ENCODE data around the gene SEMA4C.

The SEMA4C gene

DNA sequence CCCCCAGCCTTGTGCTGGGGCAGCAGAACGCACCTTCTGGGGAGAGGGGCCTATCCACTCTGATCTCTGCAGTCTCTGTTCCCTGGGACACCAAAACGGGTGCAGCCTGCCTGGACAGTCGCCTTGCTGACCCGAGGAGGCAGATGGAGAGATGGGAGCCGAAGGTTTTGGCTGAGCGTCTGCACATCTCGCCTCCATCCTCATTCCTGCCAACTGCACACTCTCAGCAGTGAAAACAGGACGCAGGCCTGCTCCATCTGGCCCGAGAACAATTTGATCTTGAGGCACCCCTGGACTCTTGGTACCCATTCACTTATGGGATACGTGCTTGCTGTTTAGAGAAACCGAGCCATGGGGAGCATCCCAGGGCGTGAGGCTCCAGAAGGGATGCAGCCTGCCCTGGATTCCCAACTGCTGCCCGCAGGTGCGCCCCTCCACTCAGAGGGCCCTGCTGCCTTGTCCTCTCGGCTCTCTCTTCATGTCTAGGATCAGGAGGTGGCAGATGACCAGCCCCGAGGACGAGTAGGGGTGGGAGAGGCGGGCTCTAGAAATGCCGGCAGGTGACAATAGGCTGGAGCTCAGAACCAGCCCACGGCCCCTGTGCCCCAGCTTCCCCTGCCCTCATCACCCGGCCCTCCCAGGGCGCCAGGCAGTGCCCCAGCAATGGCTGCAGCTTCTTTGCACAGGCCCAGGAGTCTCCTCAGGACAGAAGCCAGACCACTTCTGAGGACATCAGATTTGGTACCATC, 9.1 kb upstream of the SEMA4C start:
- DNase-seq: no peak

DNA sequence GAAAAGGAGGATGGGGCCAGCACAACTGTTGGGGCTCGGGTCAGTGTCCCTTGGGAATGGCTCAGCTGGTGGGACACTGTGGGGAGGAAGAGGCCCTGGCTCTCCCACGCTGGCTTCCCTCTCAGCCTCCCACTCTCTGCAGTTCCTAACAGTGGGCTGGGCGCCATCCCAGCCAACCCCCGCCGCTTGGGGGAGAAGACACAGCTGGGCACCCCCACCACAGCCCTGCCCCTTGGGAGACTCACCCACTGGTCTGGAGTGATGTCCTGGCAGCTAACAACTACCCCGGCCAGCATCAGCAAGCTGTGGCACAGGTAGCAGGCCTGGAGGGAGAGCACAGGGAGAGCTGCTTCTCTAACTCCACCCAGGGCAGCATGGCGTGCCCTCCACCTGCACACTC, 8.3 kb upstream of the SEMA4C start:
- DNase-seq: no peak

DNA sequence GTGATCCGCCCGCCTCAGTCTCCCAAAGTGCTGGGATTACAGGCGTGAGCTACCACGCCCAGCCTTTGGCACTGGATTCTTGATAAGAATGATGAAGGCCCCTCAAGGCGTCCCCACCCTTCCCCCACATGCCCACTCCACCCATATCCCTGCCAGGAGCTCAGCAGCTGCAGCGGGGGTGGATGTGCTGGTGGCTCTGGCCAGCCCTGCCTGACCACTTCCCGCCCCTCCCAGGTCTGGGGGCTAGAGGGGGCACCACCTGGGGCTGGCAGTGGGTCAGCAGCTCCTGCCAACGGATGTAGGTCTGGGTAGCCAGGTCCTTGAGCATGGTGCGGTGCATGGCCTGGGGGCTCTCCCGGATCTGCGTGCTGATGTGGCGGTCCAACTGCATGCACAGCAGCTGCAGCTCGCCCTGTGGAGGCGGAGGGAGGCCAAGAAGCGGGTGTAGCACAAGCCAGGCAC, 7.8 kb upstream of the SEMA4C start:
- no peak for DNase-seq

DNA sequence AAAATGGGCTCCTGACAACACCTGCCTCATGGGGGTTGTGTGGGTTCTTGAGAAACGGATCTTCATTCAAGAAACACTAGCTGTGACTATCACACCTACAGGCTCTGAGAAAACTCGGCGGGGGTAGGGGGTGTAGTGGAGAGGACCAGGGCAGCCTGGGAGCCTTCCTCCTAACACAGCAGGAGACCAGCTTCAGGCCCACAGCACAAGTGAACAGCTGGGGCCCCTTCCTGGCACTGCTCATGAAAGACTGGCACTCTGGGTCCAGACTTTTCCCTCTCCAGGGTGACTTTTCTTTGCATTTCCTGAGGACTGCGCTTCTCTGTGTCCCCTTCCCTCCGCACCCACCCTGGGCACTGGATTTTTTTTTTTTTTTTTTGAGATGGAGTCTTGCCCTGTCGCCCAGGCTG, 7.2 kb upstream of the SEMA4C start:
- DNase-seq: no peak

DNA sequence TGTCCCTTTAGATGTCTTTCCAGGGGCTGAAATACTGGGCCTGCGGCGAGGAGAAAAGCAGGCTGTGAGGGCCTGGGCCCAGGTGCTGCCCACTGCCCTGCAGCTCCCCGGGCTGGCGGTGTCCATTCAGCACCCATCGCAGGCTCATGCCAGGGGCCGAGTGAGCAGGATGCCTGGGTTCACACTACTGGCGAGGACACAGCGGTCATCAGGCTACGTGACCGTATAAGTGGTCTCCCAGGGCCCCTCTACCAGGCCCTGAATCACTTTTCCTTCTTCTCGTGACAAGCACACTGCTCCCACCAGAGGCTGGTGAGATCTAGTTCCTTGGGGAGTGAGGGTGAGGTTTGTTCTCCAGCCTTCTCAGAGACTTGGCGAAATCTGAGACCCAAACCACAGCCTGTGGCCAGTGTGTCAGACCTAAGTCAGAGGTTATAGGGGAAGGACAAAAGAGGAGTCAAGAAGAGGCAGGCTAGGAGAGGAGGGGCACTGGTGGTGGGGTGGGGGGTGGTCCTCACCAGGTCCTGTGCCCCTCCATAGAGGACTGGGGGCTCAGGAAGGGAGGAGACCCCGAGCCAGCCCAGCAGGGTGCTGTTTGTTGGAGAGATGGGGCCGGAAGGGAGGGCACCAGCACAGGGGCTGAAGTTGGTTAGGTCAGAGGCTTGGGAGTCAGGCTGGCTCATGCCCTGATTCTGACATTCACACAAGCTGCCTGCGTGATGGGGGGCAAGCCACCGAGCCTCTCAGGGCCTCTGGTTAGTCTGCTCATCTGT, 6.6 kb upstream of the SEMA4C start:
- no peak for DNase-seq

DNA sequence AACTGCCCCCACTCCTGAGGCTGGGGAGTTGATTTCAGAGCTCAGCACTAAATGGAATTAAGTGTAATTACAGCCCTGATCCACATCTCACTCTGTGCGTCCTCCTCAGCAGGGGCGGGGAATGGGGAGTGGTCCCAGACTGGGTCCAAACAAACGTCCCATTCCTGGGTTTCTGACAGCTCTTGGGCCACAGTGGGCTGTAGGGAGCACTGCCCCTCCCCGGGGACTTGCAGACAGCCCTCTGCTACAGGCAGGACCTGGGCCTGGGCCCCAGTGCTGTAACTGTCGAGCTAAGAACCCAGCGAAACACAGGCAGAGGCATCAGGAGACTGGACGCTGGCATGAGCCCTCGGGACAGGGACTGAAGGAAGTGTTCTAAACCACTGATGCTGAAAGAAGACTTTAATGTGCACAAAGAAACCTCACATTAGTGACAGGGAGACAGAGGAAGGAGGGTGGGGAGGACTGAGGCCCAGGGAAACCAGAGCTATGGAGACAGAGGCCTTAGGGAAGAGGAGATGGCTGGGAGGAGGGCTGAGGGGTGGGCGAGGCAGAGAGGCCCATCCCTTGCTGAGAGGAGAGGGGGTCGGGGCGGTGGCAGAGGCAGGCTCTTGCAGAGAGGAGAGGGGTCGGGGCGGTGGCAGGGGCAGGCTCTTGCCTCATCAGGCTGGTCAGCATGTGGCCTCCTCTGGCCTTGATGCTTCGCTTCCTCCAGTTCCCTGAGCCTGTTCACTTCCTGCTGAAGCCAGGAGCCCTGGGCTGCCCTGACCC, 5.8 kb upstream of the SEMA4C start:
- peak; percentile 93 for DNase-seq

DNA sequence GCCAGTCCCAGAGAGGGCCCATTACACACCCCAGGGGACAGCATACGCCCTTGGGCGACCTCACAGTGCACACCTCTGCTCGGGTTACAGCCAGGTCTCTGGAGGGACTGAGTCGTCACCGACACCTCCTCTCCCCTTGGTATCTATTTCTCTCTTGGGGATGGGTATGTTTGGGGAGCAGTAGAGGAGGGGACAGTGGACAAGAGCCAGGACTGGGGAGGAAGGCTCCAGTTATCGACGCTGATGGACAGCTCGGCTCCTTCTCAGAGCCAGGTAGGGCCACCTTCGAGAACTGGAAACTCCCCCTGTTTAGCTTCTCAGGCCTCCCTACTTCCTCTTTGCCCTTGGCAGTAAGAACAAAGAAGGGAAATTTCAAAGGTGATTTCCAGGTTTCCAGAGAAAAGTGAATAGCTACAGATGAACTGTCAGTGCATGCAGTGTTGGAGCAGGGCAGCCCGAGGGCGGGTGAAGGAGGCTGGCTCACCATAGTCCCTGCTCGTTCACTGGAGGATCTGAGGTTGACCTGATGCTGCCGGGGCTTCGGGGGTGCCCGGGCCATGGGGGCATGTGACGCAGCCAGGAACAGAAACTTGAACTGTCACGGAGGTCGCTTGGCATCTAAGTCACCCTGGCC, 4.4 kb upstream of the SEMA4C start:
- no peak for DNase-seq

DNA sequence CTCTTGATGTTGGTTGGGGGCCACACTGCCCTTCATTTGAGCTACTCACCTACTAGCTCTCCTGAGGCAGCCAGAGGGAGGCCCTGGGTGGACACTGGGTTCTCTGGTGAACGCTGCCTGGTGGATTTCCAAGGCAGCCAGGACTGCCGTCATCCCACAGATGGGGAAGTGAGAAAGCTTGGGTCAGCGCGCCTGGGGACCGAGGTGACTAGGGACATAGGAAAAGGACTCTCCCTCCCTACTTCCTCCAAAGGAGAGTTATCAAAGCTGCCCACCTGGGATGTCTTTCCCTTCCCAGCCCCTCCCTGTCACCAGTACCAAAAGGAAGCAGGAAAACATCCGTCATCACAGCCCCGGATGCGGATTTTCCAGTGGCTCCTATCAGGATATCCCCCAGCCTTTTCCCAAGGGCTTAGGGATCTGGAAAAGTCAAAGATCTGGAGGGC, 3.8 kb upstream of the SEMA4C start:
- DNase-seq: no peak

DNA sequence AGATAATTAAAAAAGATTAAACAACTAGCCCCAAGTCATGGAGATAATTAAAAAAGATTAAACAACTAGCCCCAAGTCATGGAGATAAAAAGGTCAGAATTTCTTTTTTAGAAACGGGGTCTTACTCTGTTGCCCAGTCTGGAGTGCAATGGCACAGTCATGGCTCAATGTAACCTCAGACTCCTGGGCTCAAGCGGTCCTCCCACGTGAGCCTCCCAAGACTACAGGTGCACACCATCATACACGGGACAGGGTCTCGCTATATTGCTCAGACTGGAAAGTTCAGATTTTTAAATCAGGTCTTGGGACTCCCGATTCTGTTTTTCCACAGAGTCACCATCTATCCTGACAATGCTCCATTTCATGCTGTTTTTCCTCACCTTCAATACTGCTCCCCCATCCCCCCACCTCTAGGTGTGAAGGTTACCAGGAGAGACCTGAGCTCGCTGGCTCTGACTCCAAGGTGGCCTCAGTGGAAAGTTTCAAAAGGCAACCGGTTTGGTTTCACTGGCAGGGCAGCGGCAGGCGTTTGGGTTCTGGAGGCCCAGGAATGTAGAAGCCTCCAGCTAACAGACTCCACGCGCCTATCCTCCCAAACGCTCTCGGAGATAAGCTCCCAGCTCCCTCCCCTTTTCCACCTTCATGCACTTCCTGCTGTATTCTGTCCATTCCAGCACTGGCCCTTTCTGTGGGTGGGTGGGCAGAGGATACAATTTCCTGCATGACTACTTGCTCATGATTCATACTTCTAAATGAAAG, 2.9 kb upstream of the SEMA4C start:
- DNase-seq: peak; percentile 28

DNA sequence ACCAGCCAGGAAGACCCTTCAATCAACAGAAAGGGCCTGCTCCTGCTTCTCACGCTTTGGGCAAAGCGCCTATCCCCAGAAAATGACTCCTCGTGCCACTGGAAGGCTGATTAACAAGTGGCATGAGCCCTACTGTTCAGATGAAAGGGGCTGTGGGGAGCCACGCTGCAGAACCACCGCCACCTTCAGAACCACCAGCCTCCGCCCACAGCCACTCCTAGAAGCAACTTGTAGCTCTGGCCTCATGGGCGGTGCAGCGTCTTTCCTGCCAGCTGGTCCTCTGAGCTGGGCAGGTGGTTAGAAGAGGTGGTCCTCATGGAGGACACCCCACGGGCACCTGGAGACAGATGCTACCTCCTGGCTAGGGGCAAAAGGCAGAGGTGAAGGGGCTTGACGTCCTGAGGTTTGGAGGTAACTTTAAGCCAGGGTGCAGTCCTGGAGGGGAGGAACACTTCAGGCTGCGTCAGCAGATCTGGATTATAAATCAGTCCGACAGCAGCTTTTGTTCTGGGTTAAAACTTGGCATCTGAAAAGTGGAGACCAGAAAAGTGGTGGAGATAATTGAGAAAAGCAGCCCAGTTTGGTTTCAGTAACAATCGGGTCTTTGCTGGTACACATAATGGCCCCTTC, 861 bp upstream of the SEMA4C start:
- peak; percentile 48 for DNase-seq

DNA sequence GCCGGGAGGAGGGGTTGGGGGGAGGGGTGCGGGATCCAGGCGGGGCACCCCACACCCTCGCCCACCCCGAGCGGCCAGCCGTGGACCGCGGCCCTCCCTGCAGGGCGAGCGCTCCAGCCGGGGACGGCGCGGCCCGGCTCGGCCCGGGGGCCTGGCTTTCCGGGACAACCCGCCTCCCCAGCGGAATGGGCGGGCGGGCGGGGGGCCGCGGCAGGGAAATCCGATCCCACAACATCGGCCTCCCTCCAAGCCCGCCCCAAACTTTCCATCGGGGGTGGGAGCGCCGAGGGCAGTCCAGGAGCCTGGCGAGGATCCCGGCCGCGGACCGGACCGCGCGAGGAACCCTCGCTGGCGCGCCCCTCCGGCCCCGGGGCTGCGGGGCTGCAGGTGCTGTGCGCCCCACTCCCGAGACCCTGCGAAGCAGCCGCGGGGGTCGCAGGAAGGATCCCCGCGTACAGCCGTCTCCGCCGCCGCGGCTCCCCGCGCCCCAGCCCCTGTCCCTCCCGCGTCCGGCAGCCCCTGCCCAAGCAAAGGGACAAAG, 529 bp downstream of the SEMA4C start:
- DNase-seq: peak; percentile 63

DNA sequence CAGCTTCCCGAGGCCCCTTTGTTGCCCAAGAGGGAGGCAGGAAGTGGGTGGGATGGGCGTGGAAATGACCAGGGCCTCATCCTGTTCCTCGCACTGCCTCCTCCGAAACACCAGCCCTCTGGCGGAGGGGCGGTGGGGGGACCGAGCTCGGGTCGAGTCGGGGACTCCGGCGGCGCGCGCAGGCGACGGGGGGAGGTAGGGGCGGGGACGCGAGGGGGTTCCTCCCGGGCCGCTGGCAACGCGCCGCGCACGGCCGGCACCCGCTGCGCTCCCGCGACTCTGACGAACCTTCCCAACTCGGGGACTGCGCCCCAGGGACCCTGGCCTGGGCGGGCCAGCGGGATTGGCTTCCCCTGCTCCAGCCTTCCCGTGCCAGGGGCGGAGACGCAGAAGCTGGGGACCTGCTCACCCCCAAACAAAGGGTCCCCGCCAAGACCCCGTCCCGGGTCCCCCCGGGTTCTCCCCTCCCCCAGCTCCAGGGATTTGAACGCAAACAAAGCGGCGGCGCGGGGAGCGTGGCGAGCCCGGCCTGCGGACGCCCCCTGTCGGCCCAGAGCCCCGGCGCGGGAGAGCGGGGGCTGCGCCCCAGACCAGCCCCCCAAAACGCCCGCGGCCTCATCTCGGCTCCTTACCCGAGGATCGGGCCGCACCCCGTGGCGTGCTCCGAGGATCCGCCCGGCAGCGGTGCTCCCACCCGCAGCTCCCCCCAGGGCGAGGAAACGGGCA, 1.2 kb downstream of the SEMA4C start:
- peak; percentile 92 for DNase-seq

DNA sequence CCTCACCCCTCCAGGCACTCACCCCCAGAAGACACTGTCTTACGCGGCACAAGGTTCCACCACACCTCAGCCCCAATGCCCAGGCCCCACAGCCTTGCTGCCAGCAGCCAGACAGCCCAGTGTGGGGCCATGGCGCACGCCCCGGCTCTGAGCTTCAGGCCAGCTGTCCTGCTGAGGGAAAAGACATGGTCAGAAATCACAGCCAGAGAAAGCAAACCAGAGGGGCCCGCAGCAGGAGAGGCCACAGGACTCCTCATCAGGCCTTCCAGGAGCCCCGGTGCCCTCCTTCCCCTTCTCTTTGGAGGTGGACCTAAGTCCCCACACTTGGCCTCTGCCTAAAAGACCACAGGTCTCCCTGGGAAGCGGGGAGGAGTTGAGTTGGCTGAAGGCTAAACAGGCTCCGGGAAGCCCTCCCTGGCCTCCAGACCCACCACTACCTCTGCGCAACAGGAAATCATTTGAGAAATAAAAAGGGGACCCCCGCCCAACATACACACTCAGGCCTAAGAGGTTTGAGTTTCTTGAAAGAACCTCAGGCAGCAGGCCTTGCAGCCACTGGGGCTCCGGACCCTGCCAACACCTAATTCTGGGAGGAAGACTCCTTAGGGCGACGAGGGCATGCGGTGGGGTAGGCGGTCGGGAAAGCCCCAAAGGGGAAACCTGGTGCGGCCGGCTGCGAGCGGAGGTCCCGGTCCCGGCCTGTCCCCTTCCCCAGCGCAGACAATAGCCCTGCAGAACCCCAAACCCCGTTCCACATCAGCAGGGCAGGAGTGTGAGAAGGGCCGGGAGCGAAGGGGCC, 1.9 kb downstream of the SEMA4C start:
- peak; percentile 56 for DNase-seq

DNA sequence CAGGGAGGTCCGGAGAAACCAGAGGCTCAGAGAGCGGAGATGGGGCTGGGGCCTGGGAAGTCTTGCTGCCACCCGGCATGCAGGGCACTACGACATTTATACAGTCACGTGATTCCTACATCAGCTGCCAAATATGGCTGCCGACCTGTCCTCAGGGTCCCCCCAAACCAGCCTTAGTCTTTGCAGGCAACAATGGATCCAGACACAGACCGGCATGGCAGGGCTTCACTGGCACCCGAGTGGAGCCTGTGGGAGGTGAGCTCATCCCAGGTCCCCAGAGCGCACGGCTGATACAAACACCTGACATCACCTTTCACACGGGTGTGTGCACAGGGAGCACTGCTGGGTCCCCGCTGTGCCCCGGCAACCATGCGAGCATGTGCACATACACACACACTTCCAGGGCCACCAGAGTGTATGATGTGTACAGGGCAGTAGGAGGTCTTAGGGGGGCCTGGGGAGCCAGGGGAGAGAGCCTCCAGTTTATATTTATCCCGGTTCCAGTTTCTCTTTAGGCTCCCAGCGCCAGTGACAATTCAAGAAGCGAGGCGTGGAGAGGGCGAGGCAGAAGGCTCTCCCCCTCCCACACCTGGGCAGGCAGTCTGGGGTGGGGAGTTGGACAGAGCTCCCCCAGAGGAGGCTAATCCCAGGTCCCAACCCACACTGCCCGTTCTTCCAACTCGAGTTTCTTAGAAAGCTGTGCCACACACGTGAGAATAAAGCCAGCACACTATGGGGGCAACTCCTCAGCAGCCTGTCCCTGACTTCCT, 2.7 kb downstream of the SEMA4C start:
- no peak for DNase-seq

DNA sequence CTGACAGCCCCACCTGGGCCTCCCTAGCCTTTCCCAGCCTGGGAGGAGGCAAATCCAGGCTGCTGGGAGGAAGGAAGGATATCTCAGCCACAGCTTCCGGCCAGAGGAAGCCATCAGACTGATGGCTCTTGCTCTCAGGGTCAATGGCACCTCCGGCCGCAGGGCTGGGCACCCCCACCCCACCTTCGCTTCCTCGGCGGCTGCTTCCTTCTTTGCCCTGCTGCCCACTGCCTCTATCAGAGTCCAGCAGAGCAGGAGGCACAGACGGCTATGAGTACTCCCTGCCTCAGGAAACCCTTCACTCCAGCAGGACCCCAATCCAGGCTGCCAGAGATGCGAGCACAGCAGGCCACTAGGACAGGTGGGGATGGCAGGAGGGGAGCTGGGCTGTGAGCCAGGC, 3.3 kb downstream of the SEMA4C start:
- DNase-seq: no peak

DNA sequence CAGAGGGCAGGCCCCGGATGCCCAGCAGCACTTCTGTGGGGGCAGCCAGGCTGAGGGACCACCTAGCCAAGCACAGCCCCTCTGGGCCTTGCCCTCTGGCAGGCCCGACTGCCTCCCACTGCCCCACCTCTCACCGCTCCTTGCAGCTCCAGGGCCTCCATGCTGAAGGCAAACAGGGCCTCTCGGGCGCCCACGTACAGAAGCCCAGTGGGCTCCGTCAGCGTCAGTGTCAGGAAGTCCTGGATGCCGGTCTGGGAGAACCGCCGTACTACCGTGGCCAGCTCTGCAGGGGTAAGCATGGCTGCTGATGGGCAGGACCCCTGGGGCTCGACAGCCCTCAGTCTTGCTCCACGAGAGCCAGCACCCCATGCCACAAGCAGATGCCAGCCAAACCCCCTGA, 3.7 kb downstream of the SEMA4C start:
- no peak for DNase-seq

DNA sequence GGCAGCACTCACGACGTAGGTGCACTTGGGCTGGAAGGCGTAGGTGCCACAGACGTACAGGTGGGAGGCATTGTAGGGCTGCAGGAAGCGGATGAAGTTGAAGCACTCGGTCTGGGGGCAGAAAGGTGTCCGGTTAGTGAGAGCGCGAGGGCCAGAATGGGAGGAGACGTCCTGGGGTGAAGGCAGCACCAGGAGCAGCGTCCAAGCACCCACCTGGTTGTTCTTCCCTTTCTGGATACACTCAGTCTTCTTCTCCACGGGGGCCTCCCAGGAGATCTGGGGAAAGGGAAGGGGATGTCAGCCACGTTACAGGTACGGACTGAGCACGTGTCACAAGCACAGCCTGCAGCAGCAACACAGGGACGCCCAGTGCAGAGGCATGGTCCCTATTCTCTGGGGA, 4.2 kb downstream of the SEMA4C start:
- DNase-seq: no peak

DNA sequence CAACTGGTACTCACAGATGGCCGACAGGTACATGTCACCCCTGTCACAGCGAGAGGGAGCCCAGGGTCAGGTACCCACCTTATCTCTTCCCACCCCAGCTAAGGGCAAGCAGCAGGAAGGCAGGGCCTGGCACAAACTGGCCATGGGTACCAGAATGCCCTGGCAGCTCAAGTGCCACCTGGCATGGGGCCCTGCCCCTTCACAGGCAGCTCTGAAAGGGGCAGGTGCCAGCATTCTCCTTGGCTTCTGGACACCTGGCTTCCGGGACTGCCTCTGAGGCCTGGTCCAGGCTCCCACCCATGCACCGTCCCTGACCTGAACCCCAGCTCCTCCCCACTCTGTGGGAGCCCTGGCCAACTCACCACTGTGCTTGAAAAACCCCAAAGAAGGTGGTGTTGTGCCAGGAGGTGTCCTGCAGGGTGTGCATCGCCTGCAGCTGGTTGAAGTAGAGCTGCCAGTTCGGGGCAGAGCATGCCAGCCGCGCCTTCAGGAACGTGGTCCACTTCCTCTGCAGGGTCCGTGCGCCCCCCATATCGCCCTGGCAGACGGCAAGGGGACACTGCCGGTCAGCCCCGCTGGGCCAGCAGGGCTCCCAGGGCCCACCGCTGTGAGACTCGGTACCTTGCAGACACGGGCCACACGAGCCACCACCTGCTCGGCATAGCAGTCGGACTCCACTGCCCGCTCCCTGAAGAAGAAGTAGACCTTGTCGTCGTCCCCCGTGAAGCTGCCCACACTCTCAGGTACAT, 5.4 kb downstream of the SEMA4C start:
- no peak for DNase-seq

All from NCI-H82 (cell line).